ENCODE results near the gene GPR34. TPM values are rescaled to one million over a fixed set of nuclear protein-coding genes. Genes with fewer than 3 reads are reported as not detected.
"Not testable (repeated sequence)": the region's sequence is repeated elsewhere in the genome, so short reads cannot be mapped to it uniquely, and the experiment has no call there.

GPR34 gene
- total and polyA plus RNA-seq, 4 donors = 1.7 to 9.0 (median 4.3) TPM

GRCh38 chrX:41718481-41719235 lies 29.9 kb downstream of the GPR34 start:
- Histone ChIP-seq H3K9me3 (ENCODE audit: control insufficient read depth in 4 of 4, low read length in 3 of 4) (peaks cover 0 to 5% (median 2%) of the 10 kb centered on the region in 4 donors), H3K9ac (ENCODE audit: low read depth in 1 of 2, low read length in 2 of 2) (no peak overlapping the region), H3K27me3 (ENCODE audit: control insufficient read depth in 4 of 4, insufficient read depth in 4 of 4, low read length in 3 of 4) (no peaks in the 10 kb centered on the region), H3K4me3 (ENCODE audit: low read depth in 1 of 3, low read length in 3 of 3) (no peak overlapping the region), H3K27ac (ENCODE audit: low read depth in 1 of 2, low read length in 2 of 2) (no peak overlapping the region), H3K4me1 (ENCODE audit: control insufficient read depth in 4 of 4, insufficient read depth in 4 of 4, low read length in 3 of 4) (no peaks in the 10 kb centered on the region), H3K36me3 (ENCODE audit: control insufficient read depth in 4 of 4, insufficient read depth in 3 of 4, low read depth in 1 of 4, low read length in 3 of 4) (no peaks in the 10 kb centered on the region)
- no peak for TF ChIP-seq RAD21 (IDR thresholded peaks at IDR 0.05)
- TF ChIP-seq MAX (IDR thresholded peaks at IDR 0.05) = no peak
- no peak for TF ChIP-seq ATF3 (IDR thresholded peaks at IDR 0.05)
- TF ChIP-seq RXRA (IDR thresholded peaks at IDR 0.05) = no peak
- TF ChIP-seq HNF4A (conservative IDR thresholded peaks at IDR 0.05) = no peak
- TF ChIP-seq REST (IDR thresholded peaks at IDR 0.05) = no peak
- TF ChIP-seq NR2F2 (IDR thresholded peaks at IDR 0.05) = no peak
- no peak for TF ChIP-seq SP1 (IDR thresholded peaks at IDR 0.05)
- no peak for TF ChIP-seq HNF4G (IDR thresholded peaks at IDR 0.05)
- TF ChIP-seq EGR1 (IDR thresholded peaks at IDR 0.05; ENCODE audit: low read depth in 2 of 2) = no peak
- no peak for TF ChIP-seq GABPA (IDR thresholded peaks at IDR 0.05 in 1 of 2, conservative IDR thresholded peaks at IDR 0.05 in 1 of 2)
- no peak for TF ChIP-seq CTCF (IDR thresholded peaks at IDR 0.05; ENCODE audit: low read depth, low read length, missing input control)
- TF ChIP-seq FOXA2 (IDR thresholded peaks at IDR 0.05) = no peak
- no peak for TF ChIP-seq YY1 (IDR thresholded peaks at IDR 0.05)
- TF ChIP-seq TAF1 (conservative IDR thresholded peaks at IDR 0.05) = no peak
- TF ChIP-seq ZBTB33 (IDR thresholded peaks at IDR 0.05) = no peak
- TF ChIP-seq JUND (IDR thresholded peaks at IDR 0.05) = no peak
- no peak for TF ChIP-seq FOXA1 (IDR thresholded peaks at IDR 0.05)
- 94% methylated on average over 4 of the region's 4 CpGs for WGBS
- DNase-seq (ENCODE audit: low spot score) = no peak

- not testable (repeated sequence) for H3K9ac ChIP-seq (ENCODE audit: low read depth in 1 of 2, low read length in 2 of 2); H3K9me3 ChIP-seq (ENCODE audit: control insufficient read depth in 4 of 4, low read length in 3 of 4); H3K27me3 ChIP-seq (ENCODE audit: control insufficient read depth in 4 of 4, insufficient read depth in 4 of 4, low read length in 3 of 4); DNase-seq (ENCODE audit: low spot score); H3K27ac ChIP-seq (ENCODE audit: low read depth in 1 of 2, low read length in 2 of 2); H3K4me1 ChIP-seq (ENCODE audit: control insufficient read depth in 4 of 4, insufficient read depth in 4 of 4, low read length in 3 of 4); H3K4me3 ChIP-seq (ENCODE audit: low read depth in 1 of 3, low read length in 3 of 3); H3K36me3 ChIP-seq (ENCODE audit: control insufficient read depth in 4 of 4, insufficient read depth in 3 of 4, low read depth in 1 of 4, low read length in 3 of 4)
- WGBS = 86% methylated on average over 6 of the region's 6 CpGs
Measured at GRCh38 chrX:41719610-41720009, 30.8 kb downstream of the GPR34 start.

Data from liver (tissue), 9 donors.